HG03064 (cell line): ENCODE data around the gene TRIM7.
"Not testable (repeated sequence)": the region's sequence is repeated elsewhere in the genome, so short reads cannot be mapped to it uniquely, and the experiment has no call there.

Source experiments
- ATAC-seq: cut with Tn5 transposase; IDR thresholded peaks from one replicate; pipeline ENCODE4 v1.9.1; 2021; ENCODE audit warnings: low read depth; ENCODE audit not compliant: unreplicated experiment

Gene TRIM7

DNA sequence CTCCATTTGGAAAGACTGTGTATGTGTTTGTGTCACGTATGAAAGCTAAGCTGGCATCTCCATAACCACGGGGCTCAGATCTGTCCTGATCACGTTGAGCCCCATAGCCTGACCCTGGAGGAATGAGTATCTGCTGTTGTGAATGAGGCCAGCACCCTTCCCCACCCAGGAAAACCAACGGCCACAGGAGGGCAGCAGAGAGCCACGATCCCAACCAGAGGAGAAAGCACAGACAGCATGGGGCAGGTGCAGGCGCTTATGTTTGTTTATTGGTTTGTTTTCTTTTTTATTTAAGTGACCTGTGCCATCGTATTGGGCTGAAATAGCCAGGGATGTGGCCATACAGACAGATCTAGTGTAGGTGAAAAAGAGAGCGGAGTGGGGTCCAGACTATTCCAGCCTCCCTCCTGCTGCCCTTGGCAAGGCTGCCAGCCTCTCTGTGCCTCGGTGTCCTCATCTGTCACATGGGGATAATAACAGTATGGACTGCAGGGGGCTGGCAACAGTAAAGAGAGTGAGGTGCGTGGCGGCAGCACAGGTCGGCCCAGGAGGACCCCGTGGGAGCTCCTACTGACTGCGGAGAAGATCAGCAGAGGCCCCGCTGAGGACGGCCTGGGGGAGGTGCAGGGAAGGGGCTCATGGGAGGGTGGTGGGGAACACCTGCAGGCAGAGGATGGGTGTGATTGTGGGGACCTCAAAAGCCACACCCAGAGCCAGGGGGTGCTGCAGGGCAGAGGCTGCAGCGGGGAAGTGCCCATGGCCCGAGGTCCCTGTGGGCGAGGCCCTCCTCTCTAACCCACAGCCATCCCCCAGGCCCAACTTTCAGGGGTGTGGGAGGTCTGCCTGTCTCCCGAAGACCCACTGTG is 45.5 kb downstream of the TRIM7 start:
- ATAC-seq, result peak; percentile 83

- ATAC-seq, result no peak
Observed at GRCh38 chr5:181158869-181159268, 46.1 kb downstream of the TRIM7 start.

- ATAC-seq, result no peak
Observed at GRCh38 chr5:181156758-181157157, 48.2 kb downstream of the TRIM7 start.

DNA sequence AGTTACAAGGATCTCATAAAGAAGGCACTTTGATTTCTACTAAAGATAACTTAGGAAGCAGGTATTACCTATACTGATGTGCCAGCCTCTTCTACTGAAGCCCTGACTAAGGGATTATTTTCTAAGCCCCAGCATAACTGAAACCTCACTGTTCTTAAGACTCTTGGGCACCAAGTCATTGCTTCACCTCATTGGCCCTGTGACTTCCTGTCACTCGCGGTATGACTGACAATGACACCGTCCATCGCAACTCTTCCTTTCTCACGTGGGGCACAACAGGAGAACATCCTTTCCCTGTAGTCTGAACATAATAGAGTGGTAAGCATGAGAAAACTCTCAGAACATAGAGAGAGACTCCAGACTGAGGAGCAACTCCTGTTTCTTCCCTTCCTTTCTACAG is 51.2 kb downstream of the TRIM7 start:
- ATAC-seq, result no peak

GRCh38 chr5:181152406-181152805 is 52.6 kb downstream of the TRIM7 start:
- ATAC-seq, result no peak

DNA sequence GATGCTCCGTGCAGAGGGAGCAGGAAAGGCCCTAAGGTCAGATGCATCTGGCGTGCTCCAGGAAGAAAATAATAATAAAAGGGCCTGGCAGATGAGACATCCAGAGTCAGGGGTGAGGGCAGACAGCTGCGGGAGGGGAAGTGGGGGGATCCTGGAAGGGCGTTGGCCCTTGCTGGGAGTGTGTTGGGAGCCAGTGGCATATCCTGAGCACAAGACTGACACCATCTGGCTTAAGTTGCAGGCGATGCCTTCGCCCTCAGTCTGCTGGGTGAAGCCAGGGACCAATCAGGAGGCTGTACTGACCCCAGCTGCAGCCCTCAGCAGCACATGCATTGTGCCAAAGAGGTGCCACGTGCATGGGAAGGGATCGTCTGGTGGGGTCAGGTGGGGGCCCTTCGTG is 53.9 kb downstream of the TRIM7 start:
- ATAC-seq, result no peak

DNA sequence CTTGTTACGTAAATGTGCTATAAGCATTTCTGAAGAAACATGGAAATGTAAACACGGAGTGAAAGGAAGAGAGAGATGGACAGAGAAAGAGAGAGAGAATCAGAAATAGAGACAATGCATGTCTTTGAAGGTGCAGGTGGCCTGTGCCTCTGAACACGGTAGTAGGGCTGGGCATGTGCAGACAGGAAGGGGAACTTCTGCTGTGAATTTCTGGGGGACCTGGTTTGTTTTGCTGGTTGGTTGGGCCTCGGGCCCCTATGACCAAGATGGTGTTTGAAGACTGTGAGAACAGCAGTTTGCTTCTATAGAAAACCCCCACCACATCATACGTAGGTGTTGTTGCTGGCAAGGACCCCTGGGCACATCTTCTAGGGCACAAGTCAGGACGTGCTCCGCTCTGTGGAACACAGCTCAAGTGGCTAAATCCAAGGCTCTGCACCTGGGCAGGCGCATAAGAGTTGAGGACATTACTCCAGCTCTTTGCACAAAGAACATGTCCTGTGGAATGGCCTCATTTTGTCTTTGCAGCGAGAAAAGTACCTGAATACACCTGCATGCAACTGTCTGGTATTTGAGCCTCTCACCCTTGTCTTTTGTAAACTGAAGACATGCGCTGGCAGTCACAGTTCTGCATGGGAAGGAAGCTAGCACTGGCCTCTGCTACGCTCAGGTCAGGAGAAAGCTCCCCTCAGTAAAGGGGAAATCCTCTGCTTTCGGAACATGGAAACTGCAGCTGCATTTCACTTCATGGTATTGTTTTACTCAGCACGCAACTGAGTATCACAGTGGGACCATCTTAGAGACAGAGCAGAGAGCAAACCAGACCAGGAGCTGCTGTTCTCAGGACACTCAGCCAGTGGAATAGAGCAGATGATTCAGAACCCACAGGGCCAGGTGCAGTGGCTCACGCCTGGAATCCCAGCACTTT is 54.9 kb downstream of the TRIM7 start:
- ATAC-seq, result no peak

- no peak for ATAC-seq
Observed at GRCh38 chr5:181149355-181149754, 55.6 kb downstream of the TRIM7 start.

- not testable (repeated sequence) for ATAC-seq
Observed at GRCh38 chr5:181146927-181147636, 57.9 kb downstream of the TRIM7 start, which contains the start of gene OR2V2. Gene OR2V2 (plus strand): TSS chr5:181147586. CDS start chr5:181154943, 7,357 bp downstream.

DNA sequence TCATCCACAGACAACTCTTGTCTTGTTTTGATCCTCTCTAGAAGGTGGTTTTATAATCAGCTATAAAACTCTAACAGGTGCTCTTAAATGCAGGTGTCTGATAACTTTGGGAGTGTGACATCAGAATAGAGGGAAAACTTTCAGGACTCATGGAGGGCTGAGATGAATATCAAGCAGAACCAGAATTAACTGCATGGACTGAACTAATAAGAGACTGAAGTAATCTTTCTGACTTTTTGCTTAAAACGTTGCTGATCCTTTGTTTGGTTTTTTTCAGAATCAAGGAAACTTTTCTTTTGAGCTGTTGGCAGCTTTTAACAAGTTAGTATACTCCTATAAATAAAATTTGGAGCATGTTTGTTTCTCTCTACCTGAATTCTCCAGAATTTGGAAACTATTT is 59.9 kb downstream of the TRIM7 start:
- no peak for ATAC-seq
